Measurements from ENCODE around the gene WWOX.

- TF ChIP-seq, protein P1, sequence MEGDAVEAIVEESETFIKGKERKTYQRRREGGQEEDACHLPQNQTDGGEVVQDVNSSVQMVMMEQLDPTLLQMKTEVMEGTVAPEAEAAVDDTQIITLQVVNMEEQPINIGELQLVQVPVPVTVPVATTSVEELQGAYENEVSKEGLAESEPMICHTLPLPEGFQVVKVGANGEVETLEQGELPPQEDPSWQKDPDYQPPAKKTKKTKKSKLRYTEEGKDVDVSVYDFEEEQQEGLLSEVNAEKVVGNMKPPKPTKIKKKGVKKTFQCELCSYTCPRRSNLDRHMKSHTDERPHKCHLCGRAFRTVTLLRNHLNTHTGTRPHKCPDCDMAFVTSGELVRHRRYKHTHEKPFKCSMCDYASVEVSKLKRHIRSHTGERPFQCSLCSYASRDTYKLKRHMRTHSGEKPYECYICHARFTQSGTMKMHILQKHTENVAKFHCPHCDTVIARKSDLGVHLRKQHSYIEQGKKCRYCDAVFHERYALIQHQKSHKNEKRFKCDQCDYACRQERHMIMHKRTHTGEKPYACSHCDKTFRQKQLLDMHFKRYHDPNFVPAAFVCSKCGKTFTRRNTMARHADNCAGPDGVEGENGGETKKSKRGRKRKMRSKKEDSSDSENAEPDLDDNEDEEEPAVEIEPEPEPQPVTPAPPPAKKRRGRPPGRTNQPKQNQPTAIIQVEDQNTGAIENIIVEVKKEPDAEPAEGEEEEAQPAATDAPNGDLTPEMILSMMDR (IDR thresholded peaks at IDR 0.05) = no peak
- TF ChIP-seq POLR2A (IDR thresholded peaks at IDR 0.05) = no peak
These were observed 1118.0 kb downstream of the WWOX start for GRCh38 chr16:79217375-79218011.
